ENCODE measurements around the gene UQCR11.

UQCR11 gene

DNA sequence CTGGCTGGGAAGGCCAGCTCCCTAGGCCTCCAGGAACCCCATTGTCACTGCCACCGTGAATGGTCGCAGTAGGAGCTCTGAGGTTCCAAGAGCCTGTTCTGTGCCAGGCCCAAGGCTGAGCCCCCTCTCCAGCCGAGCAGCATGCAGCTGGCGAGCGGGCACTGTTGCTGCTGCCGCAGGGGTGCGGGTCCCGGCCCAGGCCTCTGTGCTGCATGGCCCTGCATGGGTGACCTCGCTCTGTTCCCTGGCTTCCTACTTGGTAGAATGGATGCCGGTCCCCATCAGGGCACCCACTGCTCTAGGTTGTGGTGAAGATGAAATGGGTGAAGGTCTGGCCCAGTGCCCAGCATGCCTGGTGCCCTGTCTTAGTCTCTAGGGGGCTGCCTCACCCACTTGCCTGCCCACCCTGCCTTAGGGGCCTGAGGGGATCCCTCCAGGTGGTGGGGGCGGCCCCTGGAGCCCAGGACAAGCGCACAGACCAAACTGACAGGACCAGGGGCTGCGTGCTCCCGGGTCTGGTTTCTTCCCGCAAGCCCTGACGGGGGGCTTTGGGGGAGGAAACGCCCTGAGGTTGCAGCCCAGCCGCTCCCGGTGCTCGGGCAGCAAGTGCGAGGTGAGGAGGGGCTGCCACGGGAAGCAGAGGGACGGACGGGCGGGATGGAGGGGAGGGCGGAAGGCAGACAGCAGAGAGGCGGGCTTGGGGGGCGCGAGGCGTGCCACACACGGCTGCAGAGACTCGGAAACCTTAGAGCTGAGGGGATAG lies 8.7 kb upstream of the UQCR11 start:
- no peak for DNase-seq

DNA sequence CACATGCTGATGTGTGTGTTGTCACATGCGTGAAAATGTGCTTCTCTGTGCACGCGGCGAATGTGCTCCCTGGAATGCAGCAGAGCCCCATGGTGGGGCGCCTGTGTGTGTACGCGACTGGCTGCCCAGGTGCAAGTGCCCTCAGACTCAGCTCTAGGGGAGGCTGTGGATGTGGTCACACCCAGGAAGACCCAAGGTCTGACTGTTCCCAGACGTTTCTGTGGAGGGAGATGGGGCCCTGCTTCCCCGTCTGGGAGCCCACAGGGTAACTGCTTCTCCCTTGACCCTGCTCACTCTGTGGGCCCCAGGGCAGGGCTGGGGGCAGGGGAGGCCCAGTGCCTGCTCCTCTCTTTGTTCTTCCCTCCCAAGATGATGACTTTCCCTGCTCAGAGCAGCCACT lies 7.9 kb upstream of the UQCR11 start:
- no peak for DNase-seq

DNA sequence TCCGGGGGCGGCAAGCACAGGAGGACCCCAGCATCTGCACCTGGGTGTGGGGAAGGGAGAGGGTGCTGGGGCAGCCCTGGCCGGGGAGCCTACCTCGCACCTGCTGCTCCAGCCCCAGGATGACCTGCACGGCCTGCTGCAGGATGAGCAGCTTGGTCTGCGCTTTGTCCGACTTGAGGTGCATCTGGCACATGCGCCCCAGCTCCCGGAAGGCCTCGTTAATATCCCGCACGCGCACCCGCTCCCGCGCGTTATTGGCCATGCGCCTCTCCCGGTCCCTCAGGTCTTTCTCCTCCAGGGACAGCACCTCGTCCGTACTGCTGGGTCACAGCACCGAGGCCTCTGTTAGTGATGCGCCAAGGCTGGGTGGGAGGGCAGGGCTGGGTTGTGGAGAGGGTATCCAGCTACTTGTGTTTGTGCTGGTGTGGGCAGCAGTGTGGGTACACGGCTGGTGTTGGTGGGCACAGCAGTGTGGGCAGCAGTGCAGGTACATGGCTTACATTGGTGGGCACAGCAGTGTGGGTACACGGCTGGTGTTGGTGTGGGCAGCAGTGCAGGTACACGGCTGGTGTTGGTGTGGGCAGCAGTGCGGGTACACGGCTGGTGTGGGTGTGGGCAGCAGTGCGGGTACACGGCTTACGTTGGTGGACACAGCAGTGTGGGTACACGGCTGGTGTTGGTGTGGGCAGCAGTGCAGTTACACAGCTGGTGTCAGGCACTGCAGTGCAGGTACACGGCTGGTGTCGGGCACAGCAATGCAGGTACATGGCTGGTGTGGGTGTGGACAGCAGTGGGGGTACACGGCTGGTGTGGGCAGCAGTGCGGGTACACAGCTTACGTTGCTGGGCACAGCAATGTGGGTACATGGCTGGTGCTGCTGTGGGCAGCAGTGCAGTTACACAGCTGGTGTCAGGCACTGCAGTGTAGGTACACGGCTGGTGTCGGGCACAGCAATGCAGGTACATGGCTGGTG lies 7.1 kb upstream of the UQCR11 start:
- no peak for DNase-seq

DNA sequence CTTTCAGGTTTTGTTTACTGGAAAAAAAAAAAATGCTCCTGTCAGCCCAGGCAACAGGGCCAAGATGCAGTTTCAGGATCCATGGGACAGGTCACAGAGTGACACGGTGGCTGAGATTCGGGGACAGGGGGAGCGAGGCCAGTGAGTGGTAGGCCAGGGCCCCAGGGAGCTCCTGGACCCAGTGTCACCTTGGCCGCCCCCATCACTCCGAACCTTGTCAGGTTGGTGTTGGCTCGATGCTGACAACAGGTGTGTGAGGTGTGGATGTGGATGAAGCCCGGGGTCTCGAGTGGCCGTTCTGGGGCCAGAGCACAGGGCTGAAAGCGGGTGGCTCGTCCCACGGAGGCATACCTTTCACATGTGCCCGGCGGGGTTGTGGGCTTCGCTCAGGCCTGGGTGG lies 6.1 kb upstream of the UQCR11 start:
- DNase-seq = no peak

DNA sequence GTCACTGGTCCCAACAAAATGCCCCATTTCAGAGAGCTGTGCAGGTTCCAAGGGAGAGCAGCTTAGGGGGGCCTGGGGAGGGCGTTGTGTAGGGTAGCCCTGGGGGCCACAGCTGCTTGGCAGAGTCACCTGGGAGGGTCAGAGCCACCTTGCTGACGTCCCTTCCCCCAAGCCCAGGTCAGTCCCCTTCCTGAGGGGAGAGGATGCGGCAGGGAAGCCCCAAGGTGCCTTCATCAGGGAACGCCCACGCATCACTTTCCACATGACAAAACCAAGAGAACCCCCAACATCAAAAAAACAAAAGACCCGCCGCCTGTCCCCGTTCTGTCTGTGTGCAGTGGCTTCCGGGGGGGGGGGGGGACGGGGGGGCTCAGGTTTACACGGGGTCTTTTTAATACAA lies 5.3 kb upstream of the UQCR11 start:
- no peak for DNase-seq

DNA sequence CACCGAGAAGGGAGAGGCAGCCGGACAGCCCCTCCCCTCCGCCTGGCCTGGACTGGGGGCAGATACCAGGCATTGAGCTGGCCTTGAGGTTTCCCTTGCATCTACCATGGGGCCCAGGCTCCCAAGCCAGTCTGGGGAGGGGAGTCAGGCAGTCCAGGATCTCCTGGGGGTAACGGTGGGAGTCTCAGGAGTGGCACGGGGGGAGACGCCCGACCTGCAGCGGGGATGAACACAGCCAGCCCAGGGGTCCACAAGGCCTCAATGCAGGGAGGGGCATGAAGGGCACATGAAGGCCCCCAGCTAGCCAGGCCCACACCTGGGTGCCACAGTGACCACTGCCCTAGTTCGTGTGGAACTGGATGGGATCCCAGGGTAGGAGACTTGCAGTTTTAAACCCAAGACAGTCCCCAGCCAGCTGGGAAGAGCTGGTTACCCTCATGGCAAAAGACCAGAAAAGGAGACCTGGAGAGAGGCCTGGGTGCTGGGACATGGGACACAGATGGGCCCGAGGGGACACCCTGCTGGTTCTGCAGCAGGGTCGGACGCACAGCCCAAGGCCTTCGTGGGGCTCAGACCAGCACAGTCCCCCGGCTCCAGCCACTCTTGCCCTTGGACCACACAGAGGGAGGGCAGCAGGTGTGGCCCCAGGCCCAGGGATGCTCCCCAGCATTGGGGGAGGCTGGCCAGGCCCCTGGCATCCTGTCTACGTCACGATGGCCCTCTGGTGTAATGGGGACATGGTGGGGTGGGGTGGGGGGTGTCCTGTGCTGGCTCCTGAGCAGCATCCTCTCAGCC lies 4.6 kb upstream of the UQCR11 start:
- DNase-seq = no peak

DNA sequence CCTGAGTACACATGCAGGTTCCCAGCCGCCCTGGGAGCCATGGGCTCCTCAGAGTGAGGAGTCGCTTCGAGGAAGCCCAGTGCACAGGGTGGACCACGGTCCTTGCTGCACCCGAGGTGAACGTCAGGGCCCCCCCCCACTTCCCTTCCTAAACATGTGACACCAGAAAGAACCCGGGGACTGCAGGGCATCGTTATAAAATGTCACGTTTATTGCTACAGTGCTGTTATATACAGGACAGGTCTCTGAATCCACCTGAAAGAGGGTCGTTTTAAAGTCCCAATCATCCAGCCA lies 3.8 kb upstream of the UQCR11 start:
- no peak for DNase-seq

DNA sequence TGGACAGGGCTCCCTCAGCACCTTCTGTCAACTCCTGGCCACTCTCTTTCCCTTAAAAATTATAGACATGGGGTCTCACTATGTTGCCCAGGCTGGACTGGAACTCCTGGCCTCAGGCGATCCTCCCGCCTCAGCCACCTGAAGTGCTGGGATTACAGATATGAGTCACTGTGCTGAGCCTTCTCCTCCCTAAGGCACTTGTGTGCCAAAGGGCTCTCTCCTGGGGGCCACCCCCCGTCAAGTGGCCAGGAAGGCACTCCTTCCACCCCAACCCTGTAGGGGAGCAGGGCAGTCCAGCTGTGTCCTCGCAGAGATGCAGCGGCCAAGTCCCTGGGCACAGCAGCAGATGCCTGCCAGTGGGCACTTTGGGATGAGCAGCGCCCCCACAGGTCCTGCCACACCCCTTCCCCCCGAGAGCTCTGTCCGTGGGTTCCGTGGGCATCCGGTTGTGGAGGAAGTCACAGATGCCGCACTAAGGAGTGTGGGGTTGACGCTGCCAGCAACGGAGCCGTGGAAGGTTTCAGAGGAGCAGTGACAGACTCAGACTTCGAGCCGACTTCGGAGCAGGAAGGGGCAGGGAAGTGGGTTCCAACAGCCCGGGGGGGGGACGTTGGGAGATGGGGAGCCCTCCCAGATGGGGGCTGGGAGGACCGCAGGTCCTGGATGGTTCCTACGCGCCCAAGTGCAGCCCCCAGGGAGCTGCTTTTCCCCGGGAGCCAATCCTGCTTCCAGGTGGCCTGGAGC lies 3.3 kb upstream of the UQCR11 start:
- DNase-seq = no peak

DNA sequence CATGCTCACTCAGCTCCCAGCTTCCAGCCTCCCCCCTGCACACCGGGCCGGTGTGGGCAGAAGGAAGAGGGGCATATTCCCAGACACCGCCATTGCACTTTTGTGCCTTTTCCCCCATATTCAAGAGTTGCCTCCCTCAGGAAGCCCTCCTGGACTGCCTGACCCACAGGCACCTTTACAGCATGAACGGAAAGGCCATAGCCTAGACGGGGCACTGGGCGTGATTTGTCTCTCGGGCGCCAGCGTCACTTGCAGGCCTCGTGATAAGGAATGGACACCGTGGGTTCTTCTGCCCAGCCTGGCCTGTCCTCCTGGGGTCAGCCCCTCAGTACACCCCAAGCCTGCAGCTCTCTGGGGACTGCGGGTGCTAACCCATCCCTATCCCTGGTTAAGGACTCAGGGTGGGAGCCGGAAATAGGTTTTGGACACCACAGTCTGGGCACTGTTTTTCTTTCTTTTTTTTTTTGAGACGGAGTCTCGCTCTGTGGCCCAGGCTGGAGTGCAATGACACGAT lies 933 bp upstream of the UQCR11 start:
- DNase-seq = no peak

DNA sequence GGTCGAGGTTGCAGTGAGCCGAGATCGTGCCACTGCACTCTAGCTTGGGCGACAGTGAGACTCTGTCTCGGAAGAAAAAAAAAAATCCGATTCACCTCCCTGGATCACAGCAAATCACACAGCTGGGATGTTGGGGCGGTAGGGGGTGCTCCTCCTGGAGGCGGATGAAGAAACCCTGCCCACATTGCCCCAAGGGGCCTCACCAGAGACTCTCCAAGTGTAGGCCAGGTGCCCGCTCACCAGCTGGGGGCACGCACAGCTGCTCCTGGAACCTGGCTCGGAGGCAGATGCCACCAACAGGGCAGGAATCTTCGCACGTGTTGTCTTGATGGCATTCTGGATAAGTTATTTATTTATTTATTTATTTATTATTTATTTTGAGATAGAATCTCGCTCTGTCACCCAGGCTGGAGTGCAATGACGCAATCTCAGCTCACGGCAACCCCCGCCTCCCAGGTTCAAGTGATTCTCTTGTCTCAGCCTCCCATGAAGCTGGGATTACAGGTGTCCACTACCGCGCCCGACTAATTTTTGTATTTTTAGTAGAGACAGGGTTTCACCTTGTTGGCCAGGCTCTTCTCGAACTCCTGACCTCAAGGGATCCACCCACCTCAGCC lies 3.1 kb downstream of the UQCR11 start:
- DNase-seq = no peak

DNA sequence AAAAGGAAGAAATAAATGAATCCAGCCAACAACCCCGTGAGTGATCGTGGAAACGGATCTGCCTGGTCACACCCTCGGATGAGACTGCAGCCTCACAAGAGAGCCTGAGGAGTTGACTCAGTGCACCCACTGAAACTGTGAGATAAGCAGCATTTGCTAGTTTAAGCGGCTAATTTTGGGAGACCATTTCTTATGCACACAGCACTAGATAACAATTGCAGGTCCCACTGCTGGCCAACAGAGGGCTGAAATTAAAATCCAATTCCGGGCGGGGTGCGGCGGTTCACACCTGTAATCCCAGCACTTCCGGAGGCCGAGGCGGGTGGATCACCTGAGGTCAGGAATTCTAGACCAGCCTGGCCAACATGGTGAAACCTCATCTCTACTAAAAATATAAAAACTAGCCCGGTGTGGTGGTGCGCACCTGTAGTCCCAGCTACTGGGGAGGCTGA lies 3.6 kb downstream of the UQCR11 start:
- no peak for DNase-seq

DNA sequence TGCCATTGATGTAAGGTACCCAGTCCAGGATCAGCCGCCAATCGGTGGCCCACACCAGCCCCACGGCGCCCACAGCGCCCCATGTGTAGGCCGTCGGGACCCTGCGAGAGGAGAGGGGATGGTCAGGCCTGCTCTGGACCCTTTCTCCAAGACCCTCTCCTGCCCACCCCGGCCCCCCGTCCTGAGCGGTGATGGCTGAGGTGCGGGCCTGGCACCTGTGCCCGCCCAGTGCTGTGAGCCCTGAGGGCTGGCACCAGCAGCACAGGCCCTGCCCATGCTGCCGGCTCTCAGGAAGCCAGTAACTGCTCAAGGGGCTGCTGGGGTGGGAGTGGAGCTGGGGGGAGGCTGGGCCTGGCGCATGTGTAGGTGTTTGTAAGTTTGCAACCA lies 5.8 kb downstream of the UQCR11 start:
- DNase-seq = no peak

DNA sequence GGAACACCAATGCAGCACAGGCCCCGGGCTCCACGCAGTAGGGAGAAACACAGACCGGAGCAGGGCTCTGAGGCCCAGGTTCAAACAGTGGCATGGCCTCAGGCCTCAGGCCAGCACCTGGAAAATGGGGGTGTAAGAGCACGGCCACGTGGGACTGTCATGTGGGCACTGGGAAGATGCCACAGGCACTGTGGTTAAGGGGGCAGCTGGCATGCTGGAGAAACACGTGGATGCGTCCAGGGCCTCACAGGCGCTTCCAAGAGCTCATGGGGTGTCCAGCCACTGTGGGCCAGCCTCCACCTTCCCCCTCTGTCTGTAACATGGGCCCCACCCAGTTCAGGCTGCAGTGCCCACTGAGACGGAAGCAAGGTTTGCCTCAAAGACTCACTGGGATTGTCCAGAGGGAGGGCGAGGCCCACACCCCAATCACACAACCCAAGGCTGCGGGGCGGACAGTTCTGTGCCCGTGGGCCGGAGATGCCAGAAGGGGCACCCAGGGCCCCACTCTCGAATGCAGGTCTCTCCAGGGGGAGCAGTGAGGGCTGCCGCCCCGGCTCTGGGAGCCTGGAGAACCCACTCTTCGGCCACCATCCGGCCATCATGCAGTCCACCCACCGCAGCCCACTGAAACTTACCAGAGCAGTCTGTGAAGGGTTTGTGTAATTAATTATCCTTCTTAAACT lies 6.3 kb downstream of the UQCR11 start:
- DNase-seq = no peak

DNA sequence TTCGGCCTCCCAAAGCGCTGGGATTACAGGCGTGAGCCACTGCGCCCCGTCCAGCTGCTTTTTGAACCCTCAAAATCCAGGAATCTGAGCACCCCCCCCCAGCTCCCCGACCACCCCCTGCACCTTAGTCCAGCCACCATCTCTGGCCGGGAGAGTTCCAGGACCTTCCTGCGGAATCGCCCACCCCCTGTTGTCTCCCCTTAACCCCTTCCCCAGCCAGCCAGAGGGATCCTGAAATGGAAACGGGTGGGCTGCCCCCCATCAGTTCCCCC lies 11.8 kb downstream of the UQCR11 start:
- DNase-seq = no peak

DNA sequence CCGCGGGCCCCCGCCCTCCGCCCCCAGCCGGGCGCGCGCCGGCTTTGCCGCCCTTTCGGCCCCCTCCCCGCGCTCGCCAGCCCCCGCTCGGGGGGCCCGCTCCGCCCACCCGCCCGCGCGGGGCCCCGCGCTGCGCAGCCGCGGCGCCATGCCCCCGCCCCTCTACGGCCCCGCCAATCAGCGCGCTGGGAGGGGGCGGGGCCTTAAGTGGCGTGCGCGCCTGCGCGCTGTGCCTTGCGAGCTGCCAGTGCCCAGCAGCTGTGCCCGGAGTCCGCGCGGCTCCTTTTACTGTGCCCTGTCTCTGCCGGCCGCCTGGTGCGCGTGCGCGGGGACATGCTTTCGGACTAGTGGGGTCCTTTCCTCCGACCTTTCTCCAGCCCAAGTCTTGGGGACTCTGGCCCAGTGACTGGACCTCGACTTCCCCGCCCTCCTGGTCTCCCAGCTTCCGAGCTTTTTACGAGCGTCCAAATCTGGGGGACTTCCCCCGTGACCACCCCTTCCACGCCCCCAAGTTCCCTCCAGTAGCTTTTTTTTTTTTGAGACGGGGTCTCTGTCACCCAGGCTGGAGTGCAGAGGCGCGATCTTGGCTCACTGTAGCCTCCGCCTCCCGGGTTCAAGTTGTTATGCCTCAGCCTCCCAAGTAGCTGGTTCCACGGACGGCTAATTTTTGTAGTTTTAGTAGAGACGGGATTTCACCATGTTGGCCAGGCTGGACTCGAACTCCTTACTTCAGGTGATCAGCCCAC lies 12.3 kb downstream of the UQCR11 start, which contains the start of gene MBD3:
TSS of gene MBD3 (minus strand) at position 111 of the 746 bp plus-strand sequence. CDS start 234 bp downstream, outside the sequence.
- DNase-seq = peak; percentile 96

DNA sequence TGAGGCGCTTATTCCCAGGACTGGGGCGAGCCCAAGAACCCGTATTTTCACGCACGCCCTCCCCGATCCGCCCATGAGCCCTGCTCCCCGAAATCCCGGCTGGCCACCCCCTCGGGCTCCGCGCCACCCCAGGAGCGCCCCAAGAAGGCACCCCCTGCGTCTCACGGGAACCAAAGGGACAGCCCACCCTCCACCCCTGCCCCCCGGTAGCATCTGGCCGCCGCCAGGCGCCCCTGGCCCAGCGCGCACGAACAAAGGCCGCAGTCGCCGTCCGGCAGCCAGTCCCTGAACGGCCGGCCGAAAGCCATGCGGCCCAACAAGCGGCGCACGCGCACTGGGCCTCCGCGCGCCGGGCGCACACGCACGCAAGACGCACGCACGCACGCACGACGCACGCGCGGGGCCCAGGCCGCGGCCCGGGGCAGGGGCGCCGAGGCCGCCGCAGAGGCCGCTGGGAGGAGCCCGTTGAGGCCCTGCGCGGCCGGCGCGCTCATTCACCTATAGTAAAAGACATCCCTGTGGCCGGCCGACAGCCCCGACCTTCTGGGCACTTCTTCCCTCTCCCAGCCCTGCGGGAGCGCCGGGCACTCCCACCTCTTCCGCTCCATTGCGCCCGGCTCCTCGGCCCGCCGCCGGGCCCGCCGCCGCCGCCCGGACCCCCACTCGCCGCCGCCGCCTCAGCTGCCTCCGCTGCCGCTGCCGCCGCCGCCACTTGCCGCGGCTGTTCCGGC lies 13.1 kb downstream of the UQCR11 start:
- DNase-seq = peak; percentile 89

DNA sequence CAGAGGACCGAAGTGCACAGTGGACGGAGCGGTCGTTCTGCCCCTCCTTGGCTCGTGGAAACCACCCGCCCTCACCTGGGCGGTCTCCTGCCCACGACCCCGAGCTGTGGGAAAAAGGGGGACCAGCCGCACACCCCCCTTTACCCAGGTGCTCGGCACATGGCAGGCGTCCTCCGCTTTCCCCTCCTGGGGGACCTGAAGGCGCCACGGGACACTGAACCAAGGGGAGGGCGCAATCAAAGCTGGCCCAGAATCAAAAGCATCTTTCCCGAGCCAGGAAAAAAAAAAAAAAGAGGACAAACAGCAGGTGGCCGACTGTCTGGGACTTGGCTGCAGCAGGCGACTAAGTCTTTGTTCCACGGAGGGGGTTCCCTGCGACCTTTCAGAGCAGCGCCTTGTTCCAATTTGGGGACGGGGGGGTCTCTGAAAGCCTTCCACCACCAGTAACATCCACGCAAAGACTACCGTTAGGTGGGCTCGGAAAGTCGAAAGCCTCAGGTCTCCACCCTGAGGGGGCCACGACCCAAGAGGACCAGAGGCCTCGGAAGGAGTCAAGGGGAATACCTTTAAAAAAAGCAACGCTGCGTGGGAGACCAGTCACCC lies 13.7 kb downstream of the UQCR11 start:
- no peak for DNase-seq

DNA sequence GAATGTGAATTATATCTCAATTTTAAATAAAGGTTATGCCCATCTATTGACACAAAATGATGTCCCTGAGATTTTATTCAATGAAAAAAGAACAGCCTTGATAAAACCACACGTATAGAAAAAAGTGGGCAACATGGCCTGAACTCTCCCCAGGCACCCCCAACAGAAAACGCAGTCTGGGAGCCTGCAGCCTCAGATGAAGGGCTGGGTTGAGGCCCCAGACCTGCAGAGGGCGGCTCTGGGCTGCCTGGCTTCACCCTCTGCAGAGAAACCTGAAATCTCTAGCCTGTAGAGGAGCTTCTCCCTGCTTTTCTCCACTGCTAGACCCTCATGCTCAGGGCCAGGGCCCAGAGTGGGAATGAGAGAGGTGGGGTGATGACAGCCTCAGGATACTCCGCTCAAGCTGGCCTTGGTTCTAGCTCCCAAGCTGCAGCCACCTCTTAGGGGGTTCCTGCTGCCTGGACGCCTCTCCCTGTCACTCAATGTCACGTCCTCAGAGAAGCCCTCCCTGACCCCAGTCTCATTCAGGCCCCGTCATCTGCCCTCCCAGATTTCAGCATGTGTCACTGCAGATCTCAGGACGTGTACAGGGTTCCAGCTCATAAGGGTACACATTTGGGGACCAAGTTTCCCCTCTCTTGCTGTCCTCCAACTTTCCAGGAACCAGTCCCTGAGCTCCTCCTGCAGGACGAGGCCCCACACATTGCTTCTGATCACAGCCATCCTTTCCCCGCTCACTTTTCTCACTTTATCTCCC lies 14.4 kb downstream of the UQCR11 start:
- peak; percentile 68 for DNase-seq

DNA sequence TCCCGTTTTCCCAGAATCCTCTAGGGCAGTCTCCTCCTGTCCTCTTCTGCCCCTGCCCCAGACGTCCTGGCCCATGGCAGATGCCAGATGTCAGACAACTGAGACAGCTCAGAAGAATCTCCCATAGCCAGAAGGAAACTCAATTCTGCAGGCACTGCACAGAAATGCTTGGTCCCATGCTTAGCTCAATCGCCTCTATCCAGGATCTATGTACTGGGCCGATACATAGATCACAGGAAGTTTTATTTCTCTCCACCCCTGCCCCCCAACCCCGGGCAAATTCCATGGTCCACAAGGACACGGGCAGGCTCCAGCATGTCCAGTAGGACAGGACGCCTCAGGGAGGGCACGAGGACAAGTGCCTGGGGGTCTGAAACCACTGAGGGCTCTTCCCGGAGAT lies 17.4 kb downstream of the UQCR11 start:
- DNase-seq = no peak
